ENCODE results near the gene DNAH2. TPM values are rescaled to one million over a fixed set of nuclear protein-coding genes. Genes with fewer than 3 reads are reported as not detected.
A peak's percentile ranks its signal among the peaks of the same experiment; 100 is the strongest.
"Not testable (repeated sequence)": the region's sequence is repeated elsewhere in the genome, so short reads cannot be mapped to it uniquely, and the experiment has no call there.

Gene DNAH2
- total RNA-seq, 4 donors from 2014 or later: under 0.01 to 1.4 (median 0.48) TPM

DNA sequence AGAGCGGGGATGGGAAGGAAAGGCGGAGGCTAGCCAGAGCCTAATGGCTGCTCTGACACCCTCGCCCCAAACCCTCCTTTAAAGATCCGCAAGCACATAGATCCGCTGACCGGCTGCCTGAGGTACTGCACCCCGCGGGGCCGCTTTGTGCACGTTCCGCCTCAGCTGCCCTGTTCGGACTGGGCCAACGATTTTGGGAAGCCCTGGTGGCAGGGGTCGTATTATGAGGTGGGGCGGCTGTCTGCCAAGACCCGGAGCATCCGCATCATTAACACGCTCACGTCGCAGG lies 140.9 kb downstream of the DNAH2 start:
- peak; percentile 43 for DNase-seq
- intact Hi-C loops (cut with DNase I; ENCODE audit: low total_unique reads): no loop called here

DNA sequence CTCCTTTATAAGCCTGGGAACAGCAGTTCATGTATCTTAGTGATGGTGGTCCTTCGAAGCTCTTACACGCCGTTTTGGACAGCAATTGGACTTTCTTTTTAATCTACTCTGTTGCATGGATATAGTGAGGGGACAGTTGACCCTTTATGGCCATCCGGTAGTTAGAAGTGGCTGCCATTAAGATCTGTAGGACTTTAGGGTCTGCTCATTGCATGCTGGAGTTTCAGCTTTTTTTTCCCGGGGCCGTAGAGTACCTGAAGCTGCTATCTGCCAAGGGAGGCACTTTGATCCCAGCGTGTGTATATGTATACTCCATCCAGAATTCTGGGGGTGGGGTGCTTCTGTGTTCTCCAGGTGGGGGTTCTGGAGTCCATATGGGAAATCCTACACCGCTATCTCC lies 141.5 kb downstream of the DNAH2 start:
- intact Hi-C loops (cut with DNase I; ENCODE audit: low total_unique reads): no loop called here
- H3K36me3 ChIP-seq: no peaks in the 10 kb centered on the region
- no peak overlapping the region for H3K4me3 ChIP-seq
- H3K27ac ChIP-seq: peak overlapping the region in 1 of 2 donors; percentile 98
- TF ChIP-seq CTCF (IDR thresholded peaks at IDR 0.05): no peak
- no peak for TF ChIP-seq POLR2A (IDR thresholded peaks at IDR 0.05)
- peaks cover 0 to 9% of the 10 kb centered on the region in 2 donors for H3K4me1 ChIP-seq
- no peaks in the 10 kb centered on the region for H3K9me3 ChIP-seq
- DNase-seq: no peak
- H3K27me3 ChIP-seq: no peaks in the 10 kb centered on the region

More for the DNA sequence above, 140.9 kb downstream of the DNAH2 start:
- TF ChIP-seq POLR2A (IDR thresholded peaks at IDR 0.05) (no peak), CTCF (IDR thresholded peaks at IDR 0.05) (peak in 3 of 4 experiments; percentile 22 to 36 (median 28))
- Histone ChIP-seq H3K27me3 (no peaks in the 10 kb centered on the region), H3K4me3 (peak overlapping the region; percentile 58 to 80), H3K9me3 (no peaks in the 10 kb centered on the region), H3K36me3 (no peaks in the 10 kb centered on the region), H3K27ac (peak overlapping the region; percentile 90 to 98), H3K4me1 (peaks cover 0 to 9% of the 10 kb centered on the region in 2 donors)

DNA sequence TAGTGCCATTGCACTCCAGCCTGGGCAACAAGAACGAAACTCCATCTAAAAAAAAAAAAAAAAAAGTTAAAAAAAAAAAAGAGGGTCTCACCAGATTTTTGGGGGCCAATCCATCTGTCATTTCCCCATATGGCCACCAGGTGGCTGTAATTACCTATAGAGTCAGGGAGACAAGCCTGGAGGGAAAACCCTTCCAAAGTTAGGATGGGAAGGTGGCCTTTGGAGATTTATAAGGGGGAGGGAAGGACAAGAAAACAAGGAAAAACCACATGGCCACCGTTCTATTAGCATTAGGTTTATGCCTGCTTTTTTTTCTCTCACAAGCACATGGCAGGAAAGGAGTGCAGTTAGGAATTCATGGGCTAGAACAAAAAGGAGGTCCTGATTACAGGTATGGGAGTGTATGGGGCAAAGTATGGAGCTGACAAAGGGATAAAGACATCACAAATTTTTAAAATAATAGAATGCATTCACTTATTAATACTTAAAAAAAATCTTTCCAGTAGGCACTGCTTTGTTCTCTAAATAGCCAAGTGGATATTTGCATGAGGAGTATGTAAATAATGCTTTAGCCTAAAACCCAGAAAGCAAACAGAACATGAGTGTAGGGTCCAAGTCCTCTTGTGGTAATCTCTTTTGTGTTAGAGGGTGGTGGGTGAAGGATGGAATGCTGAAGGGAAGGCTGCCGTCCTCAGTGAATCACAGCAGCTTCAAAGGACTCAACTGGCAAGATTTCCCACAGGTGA lies 145.3 kb downstream of the DNAH2 start:
- Histone ChIP-seq H3K9me3 (no peaks in the 10 kb centered on the region), H3K27me3 (no peaks in the 10 kb centered on the region), H3K27ac (no peak overlapping the region), H3K4me1 (peaks cover 0 to 9% of the 10 kb centered on the region in 2 donors), H3K36me3 (no peaks in the 10 kb centered on the region), H3K4me3 (no peak overlapping the region)
- no peak for TF ChIP-seq POLR2A (IDR thresholded peaks at IDR 0.05)
- peak; percentile 86 to 88 (median 86) for TF ChIP-seq CTCF (IDR thresholded peaks at IDR 0.05)
- DNase-seq: peak; percentile 55 to 71
- intact Hi-C loops (cut with DNase I; ENCODE audit: low total_unique reads): loop anchor here (10.0 kb wide), 1 partner anchor 122 kb away; no protein-coding TSS in a partner anchor

- DNase-seq, H3K9me3 ChIP-seq, H3K27ac ChIP-seq, H3K27me3 ChIP-seq, H3K4me3 ChIP-seq, H3K4me1 ChIP-seq, H3K36me3 ChIP-seq: not testable (repeated sequence)
- intact Hi-C loops (cut with DNase I; ENCODE audit: low total_unique reads): loop anchor here (10.0 kb wide), 1 partner anchor 120 kb away; no protein-coding TSS in a partner anchor
Observed at GRCh38 chr17:7864384-7864783, 146.8 kb downstream of the DNAH2 start.

DNA sequence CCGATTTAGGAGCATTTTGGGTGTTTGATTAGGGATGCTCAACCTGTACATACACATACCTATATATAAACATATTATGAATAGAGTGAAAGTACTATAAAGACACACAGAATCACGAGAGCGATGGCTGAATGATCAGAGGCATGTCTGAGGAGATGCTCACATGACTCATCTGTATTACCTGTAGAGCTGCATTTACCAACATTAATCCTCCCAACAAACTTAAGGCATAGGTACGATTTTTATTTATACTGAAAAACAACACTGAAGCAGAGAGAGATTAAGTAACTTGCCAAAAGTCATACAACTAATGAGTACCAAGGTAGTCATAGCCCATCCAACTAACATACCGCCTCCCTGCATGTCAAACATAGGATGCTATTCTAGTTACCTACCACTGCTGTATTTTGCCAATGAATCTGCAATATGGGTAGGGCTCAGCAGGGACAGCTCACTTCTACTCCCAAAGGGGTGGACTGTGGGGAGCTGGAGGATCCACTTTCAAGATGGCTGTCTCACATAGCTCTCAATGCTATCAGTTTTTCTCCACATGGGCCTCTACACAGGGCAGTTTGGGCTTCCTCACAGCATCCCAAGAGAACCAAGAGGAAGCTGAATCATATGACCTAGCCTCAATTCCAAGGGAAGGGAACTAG lies 147.6 kb downstream of the DNAH2 start:
- DNase-seq: no peak
- H3K27me3 ChIP-seq: no peaks in the 10 kb centered on the region
- H3K9me3 ChIP-seq: no peaks in the 10 kb centered on the region
- no peak overlapping the region for H3K27ac ChIP-seq
- no peaks in the 10 kb centered on the region for H3K36me3 ChIP-seq
- H3K4me1 ChIP-seq: no peaks in the 10 kb centered on the region
- TF ChIP-seq CTCF (IDR thresholded peaks at IDR 0.05): no peak
- no peak for TF ChIP-seq POLR2A (IDR thresholded peaks at IDR 0.05)
- H3K4me3 ChIP-seq: no peak overlapping the region
- intact Hi-C loops (cut with DNase I; ENCODE audit: low total_unique reads): loop anchor here (10.0 kb wide), 1 partner anchor 120 kb away; no protein-coding TSS in a partner anchor
